CD14-positive monocyte (primary cell): Measurements from ENCODE around the gene RHNO1. TPM values are rescaled to one million over a fixed set of nuclear protein-coding genes. Genes with fewer than 3 reads are reported as not detected.
"Not testable (repeated sequence)": the region's sequence is repeated elsewhere in the genome, so short reads cannot be mapped to it uniquely, and the experiment has no call there.

Experiments
- DNase-seq, 3 donors: peaks; one replicate each; pipeline ENCODE4 v3.0.0-alpha.2; 2011 to 2022
- H2AFZ ChIP-seq: 2 replicates; pipeline ENCODE4 v1.6.0; 2012; ENCODE audit warnings: mild to moderate bottlenecking, low read depth, low read length, inconsistent platforms; ENCODE audit not compliant: insufficient read depth, poor library complexity, severe bottlenecking
- H3K27ac ChIP-seq, 2 donors: 1 replicate in 1 of 2; 2 replicates in 1 of 2; pipeline ENCODE4 v1.5.1; 2012 to 2013; ENCODE audit warnings: low read length in 2 of 2, control low read depth in 1 of 2, inconsistent platforms in 1 of 2, low read depth in 1 of 2, mild to moderate bottlenecking in 1 of 2
- H3K27me3 ChIP-seq, 2 donors: one replicate each; pipeline versions ENCODE4 v1.6.0 to v1.6.1; 2011 to 2013; ENCODE audit warnings: low read length in 2 of 2; ENCODE audit not compliant: control insufficient read depth in 2 of 2, insufficient read depth in 2 of 2
- H3K36me3 ChIP-seq, 2 donors: replicated peaks in 1 of 2; 1 replicate in 1 of 2; 2 replicates in 1 of 2; pipeline versions ENCODE4 v1.5.1 to v1.6.1; 2012 to 2013; ENCODE audit warnings: low read length in 2 of 2, control low read depth in 1 of 2, inconsistent platforms in 1 of 2, mild to moderate bottlenecking in 1 of 2; ENCODE audit not compliant: insufficient read depth in 2 of 2, control insufficient read depth in 1 of 2
- H3K4me1 ChIP-seq, 2 donors: 1 replicate in 1 of 2; 2 replicates in 1 of 2; pipeline versions ENCODE4 v1.5.1 to v1.6.1; 2012 to 2013; ENCODE audit warnings: low read length in 2 of 2, control low read depth in 1 of 2, inconsistent platforms in 1 of 2, mild to moderate bottlenecking in 1 of 2, moderate library complexity in 1 of 2; ENCODE audit not compliant: insufficient read depth in 2 of 2, control insufficient read depth in 1 of 2
- H3K4me2 ChIP-seq: replicated peaks from 2 replicates; pipeline ENCODE3; 2012; ENCODE audit warnings: low read length, moderate library complexity, mild to moderate bottlenecking; ENCODE audit not compliant: poor library complexity, severe bottlenecking; ENCODE audit errors: extremely low read depth
- H3K4me3 ChIP-seq, 3 experiments: fragments of 200-600 bp in 1 of 3; sonication (generic) in 1 of 3; replicated peaks in 1 of 3; 1 replicate in 2 of 3; 2 replicates in 1 of 3; pipeline ENCODE4 v1.5.1; 2011 to 2013; ENCODE audit warnings: low read length in 3 of 3, mild to moderate bottlenecking in 3 of 3, control low read depth in 2 of 3, low read depth in 2 of 3, inconsistent platforms in 1 of 3, moderate library complexity in 1 of 3
- H3K79me2 ChIP-seq: 2 replicates; pipeline ENCODE4 v1.6.0; 2012; ENCODE audit warnings: mild to moderate bottlenecking, control low read depth, inconsistent platforms, low read length, moderate library complexity; ENCODE audit not compliant: insufficient read depth
- H3K9ac ChIP-seq: 2 replicates; pipeline ENCODE4 v1.6.0; 2017; ENCODE audit warnings: low read length, mild to moderate bottlenecking; ENCODE audit not compliant: insufficient read depth, poor library complexity, severe bottlenecking
- H3K9me3 ChIP-seq, 2 donors: replicated peaks in 1 of 2; 1 replicate in 1 of 2; 2 replicates in 1 of 2; pipeline versions ENCODE4 v1.5.1 to v1.6.1; 2012 to 2013; ENCODE audit warnings: low read length in 2 of 2, control low read depth in 1 of 2; ENCODE audit not compliant: control insufficient read depth in 1 of 2, insufficient read depth in 1 of 2
- H4K20me1 ChIP-seq: 2 replicates; pipeline ENCODE4 v1.6.0; 2012; ENCODE audit warnings: mild to moderate bottlenecking, low read length, control low read depth, moderate library complexity; ENCODE audit not compliant: insufficient read depth
- H3K27ac Mint-ChIP-seq, 7 donors: one replicate each; pipeline ENCODE4 v1.8.0; 2020; ENCODE audit warnings: mild to moderate bottlenecking in 7 of 7, mixed read lengths in 7 of 7, moderate library complexity in 6 of 7, inconsistent platforms in 2 of 7
- H3K27me3 Mint-ChIP-seq, 3 donors: one replicate each; pipeline ENCODE4 v1.8.0; 2021 to 2022; ENCODE audit warnings: low read depth in 3 of 3, mild to moderate bottlenecking in 3 of 3, mixed read lengths in 3 of 3, moderate library complexity in 3 of 3, inconsistent platforms in 1 of 3
- H3K36me3 Mint-ChIP-seq, 2 donors: one replicate each; pipeline ENCODE4 v1.8.0; 2020; ENCODE audit warnings: mixed read lengths in 2 of 2, inconsistent platforms in 1 of 2, mild to moderate bottlenecking in 1 of 2
- H3K4me1 Mint-ChIP-seq: one replicate; pipeline ENCODE4 v1.8.0; 2020; ENCODE audit warnings: mild to moderate bottlenecking, mixed read lengths
- H3K4me3 Mint-ChIP-seq, 2 donors: one replicate each; pipeline ENCODE4 v1.8.0; 2020; ENCODE audit warnings: mild to moderate bottlenecking in 2 of 2, mixed read lengths in 2 of 2, moderate library complexity in 1 of 2
- H3K9me3 Mint-ChIP-seq, 7 donors: one replicate each; pipeline ENCODE4 v1.8.0; 2020 to 2022; ENCODE audit warnings: mixed read lengths in 7 of 7, mild to moderate bottlenecking in 6 of 7, moderate library complexity in 6 of 7, inconsistent platforms in 2 of 7
- WGBS: methylation state at CpG from one replicate; pipeline ENCODE4 v1.1.5; 2013; ENCODE audit warnings: missing lambda C conversion rate; ENCODE audit not compliant: insufficient coverage; 5-methylcytosine and 5-hydroxymethylcytosine counted together
- intact Hi-C, 2 donors: fragments of 100-400 bp; cut with micrococcal nuclease; formaldehyde crosslinking; loops; one replicate each; pipeline versions ENCODE4 v1.15.0 to v1.15.1; 2023
- polyA plus RNA-seq, 3 donors: library from polyadenylated mRNA; depleted of rRNA in 1 of 3; unstranded in 2 of 3; stranded (reverse) in 1 of 3; fragments of 300-500 nt in 2 of 3; fragments of >200 nt in 1 of 3; fragmentation: Illumina TruSeq in 2 of 3; gene quantifications; 1 replicate in 2 of 3; 2 replicates in 1 of 3; pipeline ENCODE4 v1.2.3, GENCODE V29; 2012 to 2021
- TF ChIP-seq, protein P1 (sequence below): fragments of 200-600 bp; IDR thresholded peaks from one replicate; pipeline ENCODE4 v1.8.0; 2022; ENCODE audit warnings: antibody characterized with exemption, mild to moderate bottlenecking

Gene RHNO1
- polyA plus RNA-seq, 3 donors = 10.2 to 24.7 (median 19.8) TPM

DNA sequence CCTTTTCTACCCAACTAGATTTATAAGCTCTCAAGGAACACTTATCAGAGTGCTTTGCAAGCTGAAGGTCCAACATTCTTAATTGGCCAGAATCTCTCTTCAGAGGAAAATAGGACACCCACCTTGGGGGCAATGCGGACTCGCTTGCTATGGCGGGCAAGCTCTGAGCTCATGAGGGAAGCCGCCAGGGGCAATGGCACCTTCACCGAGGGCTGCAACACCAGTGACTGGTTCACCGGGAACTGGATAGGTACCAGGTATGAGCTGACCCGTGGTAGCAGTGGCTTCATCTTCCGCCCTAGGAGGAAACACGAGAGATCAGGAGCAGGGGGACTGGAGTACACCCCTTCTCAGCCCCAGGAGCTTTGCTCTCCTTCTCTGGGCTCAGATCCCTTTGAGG lies 12.8 kb upstream of the RHNO1 start:
- Histone ChIP-seq H3K27ac (no peak overlapping the region), H3K79me2 (no peaks in the 10 kb centered on the region), H3K4me1 (no peaks in the 10 kb centered on the region), H3K4me3 (no peak overlapping the region), H2AFZ (no peak overlapping the region), H3K27me3 (no peaks in the 10 kb centered on the region), H3K36me3 (peaks cover 52 to 88% of the 10 kb centered on the region in 2 donors), H3K9ac (no peak overlapping the region), H3K4me2 (no peak overlapping the region), H4K20me1 (no peaks in the 10 kb centered on the region), H3K9me3 (no peaks in the 10 kb centered on the region)
- H3K27ac Mint-ChIP-seq = peak overlapping the region in 3 of 7 donors; percentile 2 to 54 (median 41)
- H3K4me1 Mint-ChIP-seq = no peaks in the 10 kb centered on the region
- intact Hi-C loops = no loop called here
- H3K4me3 Mint-ChIP-seq = no peak overlapping the region
- TF ChIP-seq, protein P1, sequence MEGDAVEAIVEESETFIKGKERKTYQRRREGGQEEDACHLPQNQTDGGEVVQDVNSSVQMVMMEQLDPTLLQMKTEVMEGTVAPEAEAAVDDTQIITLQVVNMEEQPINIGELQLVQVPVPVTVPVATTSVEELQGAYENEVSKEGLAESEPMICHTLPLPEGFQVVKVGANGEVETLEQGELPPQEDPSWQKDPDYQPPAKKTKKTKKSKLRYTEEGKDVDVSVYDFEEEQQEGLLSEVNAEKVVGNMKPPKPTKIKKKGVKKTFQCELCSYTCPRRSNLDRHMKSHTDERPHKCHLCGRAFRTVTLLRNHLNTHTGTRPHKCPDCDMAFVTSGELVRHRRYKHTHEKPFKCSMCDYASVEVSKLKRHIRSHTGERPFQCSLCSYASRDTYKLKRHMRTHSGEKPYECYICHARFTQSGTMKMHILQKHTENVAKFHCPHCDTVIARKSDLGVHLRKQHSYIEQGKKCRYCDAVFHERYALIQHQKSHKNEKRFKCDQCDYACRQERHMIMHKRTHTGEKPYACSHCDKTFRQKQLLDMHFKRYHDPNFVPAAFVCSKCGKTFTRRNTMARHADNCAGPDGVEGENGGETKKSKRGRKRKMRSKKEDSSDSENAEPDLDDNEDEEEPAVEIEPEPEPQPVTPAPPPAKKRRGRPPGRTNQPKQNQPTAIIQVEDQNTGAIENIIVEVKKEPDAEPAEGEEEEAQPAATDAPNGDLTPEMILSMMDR = no peak
- no peaks in the 10 kb centered on the region for H3K9me3 Mint-ChIP-seq
- DNase-seq = no peak
- H3K27me3 Mint-ChIP-seq = peaks cover 0 to 2% (median 0%) of the 10 kb centered on the region in 3 donors
- H3K36me3 Mint-ChIP-seq = peaks cover 62 to 95% of the 10 kb centered on the region in 2 donors
- 99% methylated on average over 8 of the region's 9 CpGs for WGBS

DNA sequence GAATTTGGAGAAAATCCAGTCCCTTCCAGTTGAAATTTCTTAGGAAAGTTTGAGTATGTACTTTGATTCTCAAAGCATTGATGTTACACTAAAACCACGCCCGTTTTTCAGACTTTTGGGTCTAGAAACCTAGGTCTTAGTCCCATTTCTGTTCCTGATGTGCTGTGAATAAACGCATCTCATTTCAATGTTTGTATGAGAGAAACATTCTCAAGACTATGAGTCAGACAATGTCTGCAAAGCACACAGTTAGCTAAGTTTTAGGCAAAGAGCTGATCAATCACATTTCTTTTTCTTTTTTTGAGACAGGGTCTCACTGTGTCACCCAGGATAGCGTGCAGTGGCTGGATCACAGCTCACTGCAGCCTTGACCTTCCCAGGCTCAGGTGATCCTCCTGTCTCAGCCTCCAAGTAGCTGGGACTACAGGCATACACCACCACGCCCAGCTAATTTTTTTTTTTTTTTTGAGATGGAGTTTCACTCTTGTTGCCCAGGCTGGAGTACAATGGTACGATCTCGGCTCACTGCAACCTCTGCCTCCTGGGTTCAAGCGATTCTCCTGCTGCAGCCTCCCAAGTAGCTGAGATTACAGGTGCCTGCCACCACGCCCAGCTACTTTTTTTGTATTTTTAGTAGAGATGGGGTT lies 7.9 kb upstream of the RHNO1 start:
- 83% methylated on average over 3 of the region's 9 CpGs for WGBS
- DNase-seq, H3K4me2 ChIP-seq, H3K4me1 Mint-ChIP-seq, H3K27me3 ChIP-seq, H3K4me3 ChIP-seq, H3K9me3 ChIP-seq, intact Hi-C loops, H2AFZ ChIP-seq, H3K27ac ChIP-seq, H4K20me1 ChIP-seq, H3K4me3 Mint-ChIP-seq, H3K27me3 Mint-ChIP-seq, H3K4me1 ChIP-seq, H3K9ac ChIP-seq, H3K9me3 Mint-ChIP-seq: not testable (repeated sequence)
- Histone ChIP-seq H3K79me2 (peaks cover 38% of the 10 kb centered on the region), H3K36me3 (peaks cover 41 to 70% of the 10 kb centered on the region in 2 donors)
- peak overlapping the region in 1 of 7 donors; percentile 36 for H3K27ac Mint-ChIP-seq
- peaks cover 42 to 87% of the 10 kb centered on the region in 2 donors for H3K36me3 Mint-ChIP-seq
